ENCODE measurements around the gene ZFP1. TPM values are rescaled to one million over a fixed set of nuclear protein-coding genes. Genes with fewer than 3 reads are reported as not detected.

ZFP1 gene
- total and polyA plus RNA-seq, 12 donors = 3.0 to 11.5 (median 6.9) TPM

- peaks cover 0 to 90% (median 35%) of the 10 kb centered on the region in 11 donors for H3K9me3 ChIP-seq
- no peak overlapping the region for H3K4me3 ChIP-seq
- H3K27ac ChIP-seq = no peak overlapping the region
- 89 to 99% methylated on average over 3 of the region's 3 CpGs for WGBS, 2 donors
- ATAC-seq (peak in 1 of 8 donors; percentile 47), DNase-seq (no peak)
- intact Hi-C loops (cut with DNase I) = no loop called here
- peaks cover 0 to 28% (median 13%) of the 10 kb centered on the region in 9 donors for H3K36me3 ChIP-seq
- TF ChIP-seq, protein P1, sequence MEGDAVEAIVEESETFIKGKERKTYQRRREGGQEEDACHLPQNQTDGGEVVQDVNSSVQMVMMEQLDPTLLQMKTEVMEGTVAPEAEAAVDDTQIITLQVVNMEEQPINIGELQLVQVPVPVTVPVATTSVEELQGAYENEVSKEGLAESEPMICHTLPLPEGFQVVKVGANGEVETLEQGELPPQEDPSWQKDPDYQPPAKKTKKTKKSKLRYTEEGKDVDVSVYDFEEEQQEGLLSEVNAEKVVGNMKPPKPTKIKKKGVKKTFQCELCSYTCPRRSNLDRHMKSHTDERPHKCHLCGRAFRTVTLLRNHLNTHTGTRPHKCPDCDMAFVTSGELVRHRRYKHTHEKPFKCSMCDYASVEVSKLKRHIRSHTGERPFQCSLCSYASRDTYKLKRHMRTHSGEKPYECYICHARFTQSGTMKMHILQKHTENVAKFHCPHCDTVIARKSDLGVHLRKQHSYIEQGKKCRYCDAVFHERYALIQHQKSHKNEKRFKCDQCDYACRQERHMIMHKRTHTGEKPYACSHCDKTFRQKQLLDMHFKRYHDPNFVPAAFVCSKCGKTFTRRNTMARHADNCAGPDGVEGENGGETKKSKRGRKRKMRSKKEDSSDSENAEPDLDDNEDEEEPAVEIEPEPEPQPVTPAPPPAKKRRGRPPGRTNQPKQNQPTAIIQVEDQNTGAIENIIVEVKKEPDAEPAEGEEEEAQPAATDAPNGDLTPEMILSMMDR (IDR thresholded peaks at IDR 0.05) = no peak
- no peaks in the 10 kb centered on the region for H3K27me3 ChIP-seq
- no peaks in the 10 kb centered on the region for H3K4me1 ChIP-seq
Observed at GRCh38 chr16:75175074-75175473, 26.8 kb downstream of the ZFP1 start.

- H3K27me3 ChIP-seq = no peaks in the 10 kb centered on the region
- H3K27ac ChIP-seq = no peak overlapping the region
- ATAC-seq (no peak), DNase-seq (no peak)
- WGBS, 2 donors = 96% methylated on average over 2 of the region's 2 CpGs
- H3K36me3 ChIP-seq = peaks cover 0 to 9% (median 0%) of the 10 kb centered on the region in 9 donors
- intact Hi-C loops (cut with DNase I) = no loop called here
- TF ChIP-seq, protein P1 (IDR thresholded peaks at IDR 0.05) = no peak
- no peak overlapping the region for H3K4me3 ChIP-seq
- no peaks in the 10 kb centered on the region for H3K4me1 ChIP-seq
- H3K9me3 ChIP-seq = peaks cover 0 to 76% (median 24%) of the 10 kb centered on the region in 11 donors
Observed at GRCh38 chr16:75176926-75177325, 28.6 kb downstream of the ZFP1 start.

- TF ChIP-seq, protein P1 (IDR thresholded peaks at IDR 0.05) = no peak
- ATAC-seq = no peak
- no peaks in the 10 kb centered on the region for H3K27me3 ChIP-seq
- intact Hi-C loops (cut with DNase I) = no loop called here
- 96% methylated on average over 6 of the region's 6 CpGs for WGBS, 2 donors
- H3K4me3 ChIP-seq = no peak overlapping the region
- H3K36me3 ChIP-seq = no peaks in the 10 kb centered on the region
- H3K27ac ChIP-seq = no peak overlapping the region
- H3K9me3 ChIP-seq = peaks cover 0 to 53% (median 19%) of the 10 kb centered on the region in 11 donors
- DNase-seq = no peak
- H3K4me1 ChIP-seq = no peaks in the 10 kb centered on the region
Observed at GRCh38 chr16:75179208-75179607, 30.9 kb downstream of the ZFP1 start.

GRCh38 chr16:75181630-75182029 lies 33.3 kb downstream of the ZFP1 start:
- WGBS, 2 donors = 33 to 37% methylated on average over 3 of the region's 3 CpGs
- ATAC-seq (no peak), DNase-seq (no peak)
- TF ChIP-seq, protein P1 (IDR thresholded peaks at IDR 0.05) = no peak
- Histone ChIP-seq H3K27ac (no peak overlapping the region), H3K9me3 (peaks cover 0 to 29% (median 8%) of the 10 kb centered on the region in 11 donors), H3K4me3 (no peak overlapping the region), H3K27me3 (no peaks in the 10 kb centered on the region), H3K36me3 (no peaks in the 10 kb centered on the region), H3K4me1 (no peaks in the 10 kb centered on the region)
- intact Hi-C loops (cut with DNase I) = no loop called here

All from heart right ventricle (tissue), 16 donors.